ENCODE data around the gene MOCOS. TPM values are rescaled to one million over a fixed set of nuclear protein-coding genes. Genes with fewer than 3 reads are reported as not detected.

MOCOS gene
- total RNA-seq, 1 donor from 2014 or later, result 1.9 TPM

GRCh38 chr18:36315736-36316135, 128.4 kb downstream of the MOCOS start:
- Histone ChIP-seq H3K36me3 (ENCODE audit: insufficient read depth, low read length) (no peaks in the 10 kb centered on the region), H2AFZ (ENCODE audit: low read depth, low read length) (peak overlapping the region; percentile 63), H3K27me3 (ENCODE audit: insufficient read depth, low read length) (no peaks in the 10 kb centered on the region), H3K4me1 (ENCODE audit: insufficient read depth, low read length) (peaks cover 39% of the 10 kb centered on the region), H3K9me3 (ENCODE audit: insufficient read depth, low read depth, low read length) (no peaks in the 10 kb centered on the region), H3K4me2 (ENCODE audit: low read length) (peak overlapping the region; percentile 45), H3K79me2 (ENCODE audit: insufficient read depth, low read length) (peaks cover 21% of the 10 kb centered on the region), H4K20me1 (ENCODE audit: insufficient read depth, low read length) (no peaks in the 10 kb centered on the region), H3K27ac (ENCODE audit: low read depth, low read length) (peak overlapping the region; percentile 82), H3K4me3 (ENCODE audit: insufficient read depth, low read depth, low read length) (no peak overlapping the region), H3K9ac (ENCODE audit: low read length) (peak overlapping the region; percentile 73)
- peaks cover 18% of the 10 kb centered on the region for H3K9me3 Mint-ChIP-seq (ENCODE audit: unreplicated experiment)
- DNase-seq (ENCODE audit: low read depth) (peak; percentile 80), FAIRE-seq (no peak)
- peaks cover 2% of the 10 kb centered on the region for H3K36me3 Mint-ChIP-seq (ENCODE audit: low read depth, unreplicated experiment)
- H3K4me1 Mint-ChIP-seq (ENCODE audit: low read depth, unreplicated experiment), result peaks cover 37% of the 10 kb centered on the region
- H3K27ac Mint-ChIP-seq (ENCODE audit: unreplicated experiment), result peak overlapping the region; percentile 92
- H3K27me3 Mint-ChIP-seq (ENCODE audit: low read depth, unreplicated experiment), result no peaks in the 10 kb centered on the region
- TF ChIP-seq CTCF (IDR thresholded peaks at IDR 0.05; ENCODE audit: insufficient read depth, low read depth, low read length), result no peak
- no peak overlapping the region for H3K4me3 Mint-ChIP-seq (ENCODE audit: unreplicated experiment)

DNA sequence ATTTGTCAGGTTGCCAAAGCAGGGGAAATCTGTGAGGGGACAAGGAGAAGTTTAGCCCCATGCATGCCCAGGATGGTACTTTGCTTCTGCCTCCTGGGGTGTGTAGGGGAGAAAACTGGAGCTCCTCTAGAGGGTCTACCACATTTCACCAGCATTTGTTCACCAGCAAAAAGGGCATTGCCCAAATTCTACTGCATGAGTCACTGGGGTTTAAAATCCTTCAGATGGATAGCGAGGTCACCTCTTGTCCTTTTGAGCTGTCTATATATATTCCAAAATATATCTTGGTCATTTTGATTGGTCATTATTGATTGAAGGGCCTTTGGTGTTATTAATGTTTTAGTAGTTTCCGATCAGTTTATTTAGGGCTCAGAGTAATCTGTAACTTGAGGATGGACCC, 128.9 kb downstream of the MOCOS start:
- H3K36me3 Mint-ChIP-seq (ENCODE audit: low read depth, unreplicated experiment), result no peaks in the 10 kb centered on the region
- Histone ChIP-seq H3K27me3 (ENCODE audit: insufficient read depth, low read length) (no peaks in the 10 kb centered on the region), H3K36me3 (ENCODE audit: insufficient read depth, low read length) (no peaks in the 10 kb centered on the region), H3K79me2 (ENCODE audit: insufficient read depth, low read length) (peaks cover 21% of the 10 kb centered on the region), H3K4me3 (ENCODE audit: insufficient read depth, low read depth, low read length) (no peak overlapping the region), H3K9ac (ENCODE audit: low read length) (peak overlapping the region; percentile 73), H4K20me1 (ENCODE audit: insufficient read depth, low read length) (no peaks in the 10 kb centered on the region), H3K4me1 (ENCODE audit: insufficient read depth, low read length) (peaks cover 40% of the 10 kb centered on the region), H2AFZ (ENCODE audit: low read depth, low read length) (no peak overlapping the region), H3K27ac (ENCODE audit: low read depth, low read length) (peak overlapping the region; percentile 82), H3K4me2 (ENCODE audit: low read length) (peak overlapping the region; percentile 45), H3K9me3 (ENCODE audit: insufficient read depth, low read depth, low read length) (no peaks in the 10 kb centered on the region)
- TF ChIP-seq CTCF (IDR thresholded peaks at IDR 0.05; ENCODE audit: insufficient read depth, low read depth, low read length) (no peak), EZH2 (IDR thresholded peaks at IDR 0.05; ENCODE audit: insufficient read depth, low read length) (no peak)
- FAIRE-seq, result no peak
- no peak overlapping the region for H3K4me3 Mint-ChIP-seq (ENCODE audit: unreplicated experiment)
- H3K27ac Mint-ChIP-seq (ENCODE audit: unreplicated experiment), result no peak overlapping the region
- DNase-seq (ENCODE audit: low read depth), result no peak
- H3K27me3 Mint-ChIP-seq (ENCODE audit: low read depth, unreplicated experiment), result no peaks in the 10 kb centered on the region
- H3K4me1 Mint-ChIP-seq (ENCODE audit: low read depth, unreplicated experiment), result peaks cover 36% of the 10 kb centered on the region
- peaks cover 18% of the 10 kb centered on the region for H3K9me3 Mint-ChIP-seq (ENCODE audit: unreplicated experiment)

Other genes starting within 250 kb of the MOCOS start
- gene RPRD1A, start 119.9 kb upstream of the MOCOS start, total RNA-seq, result 53.3 and 62.6 TPM in 2 replicates
- 81.3 and 87.3 TPM in 2 replicates for gene SLC39A6, start 58.2 kb upstream of the MOCOS start, total RNA-seq
- gene ELP2, start 57.6 kb upstream of the MOCOS start, total RNA-seq, result 98.1 and 99.8 TPM in 2 replicates
- gene FHOD3, start 110.2 kb downstream of the MOCOS start, total RNA-seq, result 5.9 and 6.1 TPM in 2 replicates